K562 (cell line): Measurements from ENCODE around the gene PET117.

Source experiments
- CEBPB ChIP-seq: fragments of 450-650 bp; IDR thresholded peaks from 2 replicates; pipeline ENCODE4 v1.6.1; 2016; ENCODE audit warnings: missing genetic modification characterization, missing compliant biosample characterization
- CTCF ChIP-seq, 3 experiments: IDR thresholded peaks in 2 of 3; conservative IDR thresholded peaks in 1 of 3; 2 replicates each; pipeline ENCODE4 v1.5.1; 2011 to 2012; ENCODE audit warnings: low read length in 3 of 3, mild to moderate bottlenecking in 3 of 3, control low read depth in 2 of 3, improper control_type of control experiment in 1 of 3, inconsistent platforms in 1 of 3, low read depth in 1 of 3, mixed read lengths in 1 of 3, moderate library complexity in 1 of 3; ENCODE audit not compliant: insufficient read depth in 2 of 3
- ESRRA ChIP-seq: fragments of 450-650 bp; IDR thresholded peaks from 2 replicates; pipeline ENCODE4 v1.6.1; 2014; ENCODE audit warnings: low read depth, mild to moderate bottlenecking, moderate library complexity, borderline replicate concordance
- HNRNPK ChIP-seq: fragments of 200-400 bp; formaldehyde crosslinking; IDR thresholded peaks from one replicate; pipeline ENCODE4 v1.6.1; 2018; ENCODE audit warnings: mild to moderate bottlenecking, low read depth, low read length; ENCODE audit not compliant: poor library complexity, severe bottlenecking
- MNT ChIP-seq, 2 experiments: fragments of 450-650 bp; conservative IDR thresholded peaks; 2 replicates each; pipeline ENCODE4 v1.6.1; 2017; ENCODE audit warnings: mild to moderate bottlenecking in 2 of 2, moderate library complexity in 2 of 2
- NFE2L1 ChIP-seq: fragments of 450-650 bp; IDR thresholded peaks from 2 replicates; pipeline ENCODE4 v1.6.1; 2016; ENCODE audit warnings: missing genetic modification characterization, low read depth, mild to moderate bottlenecking, missing compliant biosample characterization, moderate library complexity, borderline replicate concordance
- NFYB ChIP-seq: IDR thresholded peaks from 2 replicates; pipeline ENCODE4 v1.6.1; 2011; ENCODE audit warnings: mild to moderate bottlenecking, moderate library complexity; ENCODE audit not compliant: insufficient read length; ENCODE audit errors: extremely low read depth
- SREBF2 ChIP-seq: sonication (generic); formaldehyde crosslinking; IDR thresholded peaks from 2 replicates; pipeline ENCODE4 v1.4.0; 2020; ENCODE audit warnings: mild to moderate bottlenecking, missing genetic modification reagents
- TBP ChIP-seq: optimal IDR thresholded peaks from 2 replicates; pipeline ENCODE3; 2011; ENCODE audit warnings: low read depth, low read length, improper control_type of control experiment
- ZBTB11 ChIP-seq, 3 experiments: fragments of 200-800 bp in 1 of 3; fragments of 250-450 bp in 1 of 3; fragments of 450-650 bp in 1 of 3; sonication (Bioruptor Pico) in 1 of 3; sonication (Bioruptor generic) in 1 of 3; formaldehyde crosslinking in 1 of 3; IDR thresholded peaks; 2 replicates each; pipeline versions ENCODE4 v1.6.1 to v1.8.0; 2016 to 2022; ENCODE audit warnings: mild to moderate bottlenecking in 2 of 3, missing genetic modification characterization in 2 of 3, missing compliant biosample characterization in 1 of 3, moderate library complexity in 1 of 3

- TF ChIP-seq CTCF (IDR thresholded peaks at IDR 0.05 in 2 of 3, conservative IDR thresholded peaks at IDR 0.05 in 1 of 3; ENCODE audit: insufficient read depth in 2 of 3, low read depth in 1 of 3, low read length in 3 of 3), result no peak
- no peak for TF ChIP-seq TBP
- no peak for TF ChIP-seq MNT (conservative IDR thresholded peaks at IDR 0.05)
- TF ChIP-seq CEBPB (tag), result no peak
- no peak for TF ChIP-seq ESRRA
- no peak for TF ChIP-seq SREBF2 (CRISPR knock-in tag)
- TF ChIP-seq HNRNPK, result no peak
- TF ChIP-seq NFYB, result no peak
- no peak for TF ChIP-seq ZBTB11 (CRISPR knock-in tag; IDR thresholded peaks at IDR 0.05)
- no peak for TF ChIP-seq NFE2L1
Observed at GRCh38 chr20:18132663-18133062, 5.0 kb upstream of the PET117 start.
